Measurements from ENCODE around the gene MRPS35.

Gene MRPS35

GRCh38 chr12:27787559-27787958 lies 76.9 kb downstream of the MRPS35 start:
- TF ChIP-seq CREB1 (IDR thresholded peaks at IDR 0.05; ENCODE audit: low read depth) (no peak), EP300 (IDR thresholded peaks at IDR 0.05; ENCODE audit: borderline replicate concordance) (no peak), USF1 (IDR thresholded peaks at IDR 0.05) (no peak), ZBTB7A (IDR thresholded peaks at IDR 0.05; ENCODE audit: low read depth) (no peak), CEBPB (IDR thresholded peaks at IDR 0.05) (no peak), FOXM1 (IDR thresholded peaks at IDR 0.05; ENCODE audit: borderline replicate concordance, low read depth) (no peak), EGR1 (IDR thresholded peaks at IDR 0.05) (no peak), TCF12 (IDR thresholded peaks at IDR 0.05; ENCODE audit: low read depth) (no peak), MAX (IDR thresholded peaks at IDR 0.05) (no peak), REST (IDR thresholded peaks at IDR 0.05; ENCODE audit: low read depth) (no peak), TAF1 (IDR thresholded peaks at IDR 0.05; ENCODE audit: low read depth) (no peak), YY1 (IDR thresholded peaks at IDR 0.05; ENCODE audit: low read depth) (no peak), TEAD4 (IDR thresholded peaks at IDR 0.05) (no peak), RAD21 (IDR thresholded peaks at IDR 0.05; ENCODE audit: low read depth) (no peak), NFIC (IDR thresholded peaks at IDR 0.05) (no peak)

- no peak for TF ChIP-seq CREB1 (IDR thresholded peaks at IDR 0.05; ENCODE audit: low read depth)
- TF ChIP-seq MAX (IDR thresholded peaks at IDR 0.05) = no peak
- no peak for TF ChIP-seq CEBPB (IDR thresholded peaks at IDR 0.05)
- no peak for TF ChIP-seq TCF12 (IDR thresholded peaks at IDR 0.05; ENCODE audit: low read depth)
- no peak for TF ChIP-seq YY1 (IDR thresholded peaks at IDR 0.05; ENCODE audit: low read depth)
Observed at GRCh38 chr12:27790179-27790578, 79.5 kb downstream of the MRPS35 start.

- no peak for TF ChIP-seq TEAD4 (IDR thresholded peaks at IDR 0.05)
- no peak for TF ChIP-seq CEBPB (IDR thresholded peaks at IDR 0.05)
- TF ChIP-seq REST (IDR thresholded peaks at IDR 0.05; ENCODE audit: low read depth) = no peak
- TF ChIP-seq YY1 (IDR thresholded peaks at IDR 0.05; ENCODE audit: low read depth) = no peak
- no peak for TF ChIP-seq ZBTB7A (IDR thresholded peaks at IDR 0.05; ENCODE audit: low read depth)
- no peak for TF ChIP-seq NFIC (IDR thresholded peaks at IDR 0.05)
- no peak for TF ChIP-seq EP300 (IDR thresholded peaks at IDR 0.05; ENCODE audit: borderline replicate concordance)
- no peak for TF ChIP-seq MAX (IDR thresholded peaks at IDR 0.05)
Observed at GRCh38 chr12:27794818-27795584, 84.4 kb downstream of the MRPS35 start.

GRCh38 chr12:27796128-27796527 lies 85.5 kb downstream of the MRPS35 start:
- TF ChIP-seq FOXM1 (IDR thresholded peaks at IDR 0.05; ENCODE audit: borderline replicate concordance, low read depth) (no peak), CEBPB (IDR thresholded peaks at IDR 0.05) (no peak), NFIC (IDR thresholded peaks at IDR 0.05) (no peak), MAX (IDR thresholded peaks at IDR 0.05) (no peak), USF1 (IDR thresholded peaks at IDR 0.05) (no peak), TCF12 (IDR thresholded peaks at IDR 0.05; ENCODE audit: low read depth) (no peak), CREB1 (IDR thresholded peaks at IDR 0.05; ENCODE audit: low read depth) (no peak), REST (IDR thresholded peaks at IDR 0.05; ENCODE audit: low read depth) (no peak), EGR1 (IDR thresholded peaks at IDR 0.05) (no peak), EP300 (IDR thresholded peaks at IDR 0.05; ENCODE audit: borderline replicate concordance) (no peak), YY1 (IDR thresholded peaks at IDR 0.05; ENCODE audit: low read depth) (no peak), TAF1 (IDR thresholded peaks at IDR 0.05; ENCODE audit: low read depth) (no peak), ZBTB7A (IDR thresholded peaks at IDR 0.05; ENCODE audit: low read depth) (no peak), RAD21 (IDR thresholded peaks at IDR 0.05; ENCODE audit: low read depth) (no peak), TEAD4 (IDR thresholded peaks at IDR 0.05) (no peak)
